NCI-H2029 treated with DMSO at 0.1 percent for 48 hours (cell line): ENCODE results near the gene RFTN1.

Experiments used
- DNase-seq: peaks from one replicate; lab custom pipeline; 2025; lab: John Stamatoyannopoulos, UW

RFTN1 gene

GRCh38 chr3:16355828-16356227 is 157.7 kb downstream of the RFTN1 start:
- DNase-seq = no peak

GRCh38 chr3:16354291-16354690 is 159.2 kb downstream of the RFTN1 start:
- DNase-seq = no peak

GRCh38 chr3:16352428-16352827 is 161.1 kb downstream of the RFTN1 start:
- DNase-seq = no peak

GRCh38 chr3:16350597-16351318 is 162.7 kb downstream of the RFTN1 start:
- no peak for DNase-seq

- DNase-seq = no peak
These were observed 163.4 kb downstream of the RFTN1 start for GRCh38 chr3:16349986-16350596.

GRCh38 chr3:16347548-16347947 is 166.0 kb downstream of the RFTN1 start:
- DNase-seq = no peak

- no peak for DNase-seq
These were observed 167.0 kb downstream of the RFTN1 start for GRCh38 chr3:16346413-16347081.

GRCh38 chr3:16343101-16343500 is 170.4 kb downstream of the RFTN1 start:
- no peak for DNase-seq

GRCh38 chr3:16338999-16339398 is 174.5 kb downstream of the RFTN1 start:
- no peak for DNase-seq

GRCh38 chr3:16337856-16338540 is 175.5 kb downstream of the RFTN1 start:
- DNase-seq = no peak

- no peak for DNase-seq
These were observed 176.7 kb downstream of the RFTN1 start for GRCh38 chr3:16336825-16337224.

GRCh38 chr3:16335772-16336645 is 177.5 kb downstream of the RFTN1 start:
- no peak for DNase-seq

GRCh38 chr3:16335333-16335732 is 178.2 kb downstream of the RFTN1 start:
- DNase-seq = no peak

- no peak for DNase-seq
These were observed 178.6 kb downstream of the RFTN1 start for GRCh38 chr3:16334909-16335308.

- no peak for DNase-seq
These were observed 180.5 kb downstream of the RFTN1 start for GRCh38 chr3:16332904-16333426.

GRCh38 chr3:16331319-16331883 is 182.1 kb downstream of the RFTN1 start:
- no peak for DNase-seq

- peak; percentile 44 for DNase-seq
These were observed 183.1 kb downstream of the RFTN1 start for GRCh38 chr3:16330351-16330750.

- peak; percentile 87 for DNase-seq
These were observed 183.7 kb downstream of the RFTN1 start for GRCh38 chr3:16329826-16330129.

- peak; percentile 73 for DNase-seq
These were observed 184.3 kb downstream of the RFTN1 start for GRCh38 chr3:16329036-16329825.

GRCh38 chr3:16328124-16328523 is 185.4 kb downstream of the RFTN1 start:
- no peak for DNase-seq
